SK-N-SH (cell line): ENCODE data around the gene DMD. TPM values are rescaled to one million over a fixed set of nuclear protein-coding genes. Genes with fewer than 3 reads are reported as not detected.

Experiments used
- CTCF ChIA-PET: fragments of 300-600, 350-600 bp; formaldehyde crosslinking; extraction: SDS; loops from one replicate; lab custom pipeline; 2021; lab: Yijun Ruan, JAX
- POLR2A ChIA-PET: fragments of 350-600 bp; sonication (Branson Sonifier 250); formaldehyde crosslinking; extraction: SDS; loops from one replicate; lab custom pipeline; 2020; ENCODE audit warnings: antibody characterized with exemption, inconsistent platforms; lab: Yijun Ruan, JAX
- DNase-seq: peaks from one replicate; pipeline ENCODE4 v3.0.0; 2012
- H2AFZ ChIP-seq: fragments of 200-600 bp; sonication (generic); 2 replicates; pipeline ENCODE4 v1.8.1; 2016; ENCODE audit warnings: antibody characterized with exemption, mild to moderate bottlenecking, low read depth
- H3F3A ChIP-seq: fragments of 200-600 bp; sonication (generic); replicated peaks from 2 replicates; pipeline ENCODE3; 2016; ENCODE audit warnings: antibody characterized with exemption, mild to moderate bottlenecking; ENCODE audit not compliant: insufficient read depth
- H3K27ac ChIP-seq, 2 experiments: fragments of 200-500 bp in 1 of 2; fragments of 200-600 bp in 1 of 2; sonication (Bioruptor generic) in 1 of 2; sonication (generic), shearing (Covaris generic) in 1 of 2; 2 replicates each; pipeline versions ENCODE4 v1.5.1 to v1.6.1; 2014 to 2016; ENCODE audit warnings: low read depth in 2 of 2, inconsistent platforms in 1 of 2, low read length in 1 of 2, mild to moderate bottlenecking in 1 of 2, mixed read lengths in 1 of 2
- H3K27me3 ChIP-seq: fragments of 200-600 bp; sonication (generic), shearing (Covaris generic); 2 replicates; pipeline ENCODE4 v1.6.1; 2016; ENCODE audit warnings: mixed run types; ENCODE audit not compliant: insufficient read depth
- H3K36me3 ChIP-seq, 2 experiments: fragments of 200-500 bp in 1 of 2; fragments of 200-600 bp in 1 of 2; sonication (Bioruptor generic) in 1 of 2; sonication (generic) in 1 of 2; replicated peaks in 1 of 2; 2 replicates each; pipeline versions ENCODE3 to v1.5.1; 2014 to 2016; ENCODE audit warnings: low read length in 1 of 2, mild to moderate bottlenecking in 1 of 2; ENCODE audit not compliant: insufficient read depth in 2 of 2, control insufficient read depth in 1 of 2
- H3K4me1 ChIP-seq, 2 experiments: fragments of 200-500 bp in 1 of 2; fragments of 200-600 bp in 1 of 2; sonication (Bioruptor generic) in 1 of 2; sonication (generic), shearing (Covaris generic) in 1 of 2; 2 replicates each; pipeline versions ENCODE4 v1.5.1 to v1.6.1; 2014 to 2016; ENCODE audit warnings: low read depth in 1 of 2, low read length in 1 of 2, mixed run types in 1 of 2; ENCODE audit not compliant: insufficient read depth in 2 of 2, control insufficient read depth in 1 of 2
- H3K4me2 ChIP-seq: fragments of 200-600 bp; sonication (generic), shearing (Covaris generic); 2 replicates; pipeline ENCODE4 v1.6.1; 2017; ENCODE audit warnings: mixed run types
- H3K4me3 ChIP-seq, 2 experiments: fragments of 200-500 bp in 1 of 2; fragments of 200-600 bp in 1 of 2; sonication (Bioruptor generic) in 1 of 2; sonication (generic), shearing (Covaris generic) in 1 of 2; 2 replicates each; pipeline versions ENCODE4 v1.5.1 to v1.8.1; 2014 to 2016; ENCODE audit warnings: low read depth in 2 of 2, inconsistent platforms in 1 of 2, low read length in 1 of 2, mild to moderate bottlenecking in 1 of 2, mixed read lengths in 1 of 2, moderate library complexity in 1 of 2
- H3K79me2 ChIP-seq: fragments of 200-600 bp; sonication (generic); 2 replicates; pipeline ENCODE4 v1.8.1; 2017; ENCODE audit warnings: mild to moderate bottlenecking; ENCODE audit not compliant: insufficient read depth
- H3K9ac ChIP-seq: fragments of 200-600 bp; sonication (generic); 2 replicates; pipeline ENCODE4 v1.6.1; 2017; ENCODE audit warnings: mixed run types
- H3K9me2 ChIP-seq: fragments of 200-600 bp; sonication (generic); 2 replicates; pipeline ENCODE4 v1.6.1; 2017; ENCODE audit warnings: mixed run types
- H3K9me3 ChIP-seq: fragments of 200-600 bp; sonication (generic); 2 replicates; pipeline ENCODE4 v1.6.1; 2017; ENCODE audit warnings: mixed run types, mild to moderate bottlenecking, moderate library complexity
- H4K20me1 ChIP-seq: fragments of 200-600 bp; sonication (generic); 2 replicates; pipeline ENCODE4 v1.6.1; 2017; ENCODE audit warnings: mild to moderate bottlenecking, mixed run types; ENCODE audit not compliant: insufficient read depth
- ELF1 ChIP-seq: IDR thresholded peaks from 2 replicates; pipeline ENCODE4 v1.4.0; 2012
- EP300 ChIP-seq, 2 experiments: IDR thresholded peaks; 2 replicates each; pipeline versions ENCODE4 v1.4.0 to v1.6.1; 2012; ENCODE audit warnings: borderline replicate concordance in 1 of 2, low read depth in 1 of 2, low read length in 1 of 2
- FOSL2 ChIP-seq: IDR thresholded peaks from 2 replicates; pipeline ENCODE4 v1.4.0; 2012; ENCODE audit warnings: low read depth, mild to moderate bottlenecking, moderate library complexity, borderline replicate concordance
- FOXM1 ChIP-seq: IDR thresholded peaks from 2 replicates; pipeline ENCODE4 v1.4.0; 2012; ENCODE audit warnings: low read depth, mild to moderate bottlenecking
- GABPA ChIP-seq: IDR thresholded peaks from 2 replicates; pipeline ENCODE4 v1.4.0; 2012; ENCODE audit warnings: low read depth, mild to moderate bottlenecking
- GATA2 ChIP-seq: sonication (generic); formaldehyde crosslinking; IDR thresholded peaks from 2 replicates; pipeline ENCODE4 v1.5.0; 2020; ENCODE audit warnings: mild to moderate bottlenecking, missing genetic modification reagents
- JUND ChIP-seq: IDR thresholded peaks from 2 replicates; pipeline ENCODE4 v1.4.0; 2012
- MEF2A ChIP-seq: IDR thresholded peaks from 2 replicates; pipeline ENCODE4 v1.4.0; 2012; ENCODE audit warnings: low read depth, borderline replicate concordance
- MXI1 ChIP-seq: IDR thresholded peaks from 2 replicates; pipeline ENCODE4 v1.6.1; 2012; ENCODE audit warnings: mild to moderate bottlenecking, low read depth, low read length, improper control_type of control experiment
- NFIC ChIP-seq: IDR thresholded peaks from 2 replicates; pipeline ENCODE4 v1.4.0; 2012; ENCODE audit warnings: borderline replicate concordance
- NRF1 ChIP-seq: IDR thresholded peaks from 2 replicates; pipeline ENCODE4 v1.6.1; 2012; ENCODE audit warnings: low read depth, mild to moderate bottlenecking, low read length
- RAD21 ChIP-seq: IDR thresholded peaks from 2 replicates; pipeline ENCODE4 v1.6.1; 2012; ENCODE audit warnings: mild to moderate bottlenecking, low read length
- RCOR1 ChIP-seq: fragments of 150-350 bp; IDR thresholded peaks from 2 replicates; pipeline ENCODE4 v1.6.1; 2017; ENCODE audit warnings: antibody characterized with exemption, low read length
- REST ChIP-seq: IDR thresholded peaks from 2 replicates; pipeline ENCODE4 v1.6.1; 2012; ENCODE audit warnings: mild to moderate bottlenecking, low read depth, low read length, moderate library complexity
- RFX5 ChIP-seq: IDR thresholded peaks from 2 replicates; pipeline ENCODE4 v1.6.1; 2012; ENCODE audit warnings: mild to moderate bottlenecking, improper control_type of control experiment, low read length
- RXRA ChIP-seq: IDR thresholded peaks from 2 replicates; pipeline ENCODE4 v1.4.0; 2012; ENCODE audit warnings: low read depth, mild to moderate bottlenecking, borderline replicate concordance
- SIN3A ChIP-seq: IDR thresholded peaks from 2 replicates; pipeline ENCODE4 v1.6.1; 2012; ENCODE audit warnings: low read depth, mild to moderate bottlenecking, low read length, moderate library complexity, borderline replicate concordance
- TCF12 ChIP-seq: IDR thresholded peaks from 2 replicates; pipeline ENCODE4 v1.4.0; 2012
- TEAD4 ChIP-seq: IDR thresholded peaks from 2 replicates; pipeline ENCODE4 v1.4.0; 2012; ENCODE audit warnings: mild to moderate bottlenecking, borderline replicate concordance; ENCODE audit not compliant: insufficient read depth
- USF1 ChIP-seq: IDR thresholded peaks from 2 replicates; pipeline ENCODE4 v1.4.0; 2012; ENCODE audit warnings: low read depth, borderline replicate concordance
- WGBS: methylation state at CpG from one replicate; pipeline ENCODE4 v1.1.6; 2017; ENCODE audit warnings: low lambda C conversion rate; 5-methylcytosine and 5-hydroxymethylcytosine counted together
- polyA plus RNA-seq, 3 experiments: library from polyadenylated mRNA; depleted of rRNA; stranded (reverse); fragments of >200 nt; gene quantifications; 2 replicates each; pipeline ENCODE4 v1.2.3, GENCODE V29; 2012

DMD gene
- polyA plus RNA-seq, 1 of the 3 experiments (the other 2 are of a cell fraction): 3.9 TPM

GRCh38 chrX:31811106-31811505 is 1400.2 kb downstream of the DMD start:
- H3F3A ChIP-seq: no peaks in the 10 kb centered on the region
- H3K4me1 ChIP-seq: no peaks in the 10 kb centered on the region
- H3K27me3 ChIP-seq: no peaks in the 10 kb centered on the region
- H2AFZ ChIP-seq: no peak overlapping the region
- no peaks in the 10 kb centered on the region for H3K79me2 ChIP-seq
- no peak overlapping the region for H3K9ac ChIP-seq
- TF ChIP-seq TEAD4 (no peak), TCF12 (no peak), SIN3A (no peak), REST (no peak), JUND (no peak), RFX5 (no peak), EP300 (IDR thresholded peaks at IDR 0.05; ENCODE audit: borderline replicate concordance in 1 of 2, low read depth in 1 of 2, low read length in 1 of 2) (no peak)
- ChIA-PET POLR2A (no interaction called here), CTCF (interaction anchor here (0.6 kb wide), 1 partner anchor 701 kb away, joined by 3 read pairs; no protein-coding TSS in a partner anchor)
- no peaks in the 10 kb centered on the region for H3K36me3 ChIP-seq
- H3K9me2 ChIP-seq: no peaks in the 10 kb centered on the region
- no peak overlapping the region for H3K4me3 ChIP-seq
- no peak overlapping the region for H3K4me2 ChIP-seq
- H3K9me3 ChIP-seq: no peaks in the 10 kb centered on the region
- H3K27ac ChIP-seq: no peak overlapping the region
- no peaks in the 10 kb centered on the region for H4K20me1 ChIP-seq
- DNase-seq: no peak

GRCh38 chrX:31808357-31808756 is 1403.0 kb downstream of the DMD start:
- Histone ChIP-seq H3K27ac (no peak overlapping the region), H3K4me1 (no peaks in the 10 kb centered on the region), H3K27me3 (no peaks in the 10 kb centered on the region), H3K79me2 (no peaks in the 10 kb centered on the region), H2AFZ (no peak overlapping the region), H3K9me3 (no peaks in the 10 kb centered on the region), H3K4me2 (no peak overlapping the region), H3K4me3 (no peak overlapping the region), H3K9ac (no peak overlapping the region), H4K20me1 (no peaks in the 10 kb centered on the region), H3F3A (no peaks in the 10 kb centered on the region), H3K36me3 (no peaks in the 10 kb centered on the region), H3K9me2 (no peaks in the 10 kb centered on the region)
- ChIA-PET POLR2A (no interaction called here), CTCF (no interaction called here)
- WGBS: 10% methylated on average over 2 of the region's 2 CpGs
- no peak for DNase-seq
- TF ChIP-seq MEF2A: no peak
- no peak for TF ChIP-seq RXRA
- no peak for TF ChIP-seq REST
- no peak for TF ChIP-seq TEAD4
- no peak for TF ChIP-seq FOXM1
- TF ChIP-seq NFIC: no peak
- TF ChIP-seq RAD21: no peak
- no peak for TF ChIP-seq FOSL2
- no peak for TF ChIP-seq RCOR1
- no peak for TF ChIP-seq ELF1
- TF ChIP-seq NRF1: no peak
- TF ChIP-seq JUND: no peak
- TF ChIP-seq GATA2 (CRISPR knock-in tag): no peak
- no peak for TF ChIP-seq RFX5
- TF ChIP-seq USF1: no peak
- TF ChIP-seq MXI1: no peak
- TF ChIP-seq GABPA: no peak
